Mesothelial cell of epicardium (in vitro differentiated cells): ENCODE results near the gene RABEP1. TPM values are rescaled to one million over a fixed set of nuclear protein-coding genes. Genes with fewer than 3 reads are reported as not detected.
"Not testable (repeated sequence)": the region's sequence is repeated elsewhere in the genome, so short reads cannot be mapped to it uniquely, and the experiment has no call there.

ENCODE experiments used
- DNase-seq, 2 experiments: peaks; one replicate each; pipeline ENCODE4 v3.0.0; 2021; ENCODE audit warnings: low spot score in 2 of 2; ENCODE audit not compliant: unreplicated experiment in 2 of 2
- H3K27ac Mint-ChIP-seq: 2 replicates; pipeline ENCODE4 v1.8.0; 2021; ENCODE audit warnings: mixed read lengths
- H3K27me3 Mint-ChIP-seq: 2 replicates; pipeline ENCODE4 v1.8.0; 2021; ENCODE audit warnings: low read depth, mixed read lengths
- H3K36me3 Mint-ChIP-seq: 2 replicates; pipeline ENCODE4 v1.8.0; 2021; ENCODE audit warnings: mixed read lengths
- H3K4me1 Mint-ChIP-seq: 2 replicates; pipeline ENCODE4 v1.8.0; 2021; ENCODE audit warnings: mixed read lengths
- H3K4me3 Mint-ChIP-seq: 2 replicates; pipeline ENCODE4 v1.8.0; 2021; ENCODE audit warnings: mild to moderate bottlenecking, moderate library complexity, mixed read lengths
- H3K9me3 Mint-ChIP-seq: 2 replicates; pipeline ENCODE4 v1.8.0; 2021; ENCODE audit warnings: mixed read lengths
- CTCF ChIP-seq: fragments of 200-600 bp; sonication (generic); IDR thresholded peaks from one replicate; pipeline ENCODE4 v1.5.0; 2021; ENCODE audit warnings: antibody characterized with exemption; ENCODE audit not compliant: unreplicated experiment
- total RNA-seq: library from RNA; stranded (reverse); gene quantifications from 3 replicates; pipeline ENCODE4 v1.2.1, GENCODE V29; 2021

Gene RABEP1
- total RNA-seq: 46.1 to 50.9 TPM (median 46.6 TPM) in 3 replicates

- no peaks in the 10 kb centered on the region for H3K36me3 Mint-ChIP-seq
- peaks cover 26% of the 10 kb centered on the region for H3K4me1 Mint-ChIP-seq
- H3K27me3 Mint-ChIP-seq: no peaks in the 10 kb centered on the region
- H3K9me3 Mint-ChIP-seq: no peaks in the 10 kb centered on the region
- H3K27ac Mint-ChIP-seq: peak within 1 kb of the TSS; percentile 84
- H3K4me3 Mint-ChIP-seq: peak within 1 kb of the TSS; percentile 86
- DNase-seq: peak; percentile 94 to 98
- TF ChIP-seq CTCF: peak; percentile 29
Measured at GRCh38 chr17:5281814-5282641, at the start of gene RABEP1. TSS of gene RABEP1 (plus strand) at chr17:5282284. CDS start at chr17:5282487, 203 bp downstream.

- not testable (repeated sequence) for H3K9me3 Mint-ChIP-seq, DNase-seq, H3K27me3 Mint-ChIP-seq, H3K27ac Mint-ChIP-seq, H3K4me1 Mint-ChIP-seq, H3K4me3 Mint-ChIP-seq
- H3K36me3 Mint-ChIP-seq: peaks cover 11% of the 10 kb centered on the region
Measured at GRCh38 chr17:5233492-5233891, 48.6 kb upstream of the RABEP1 start.

GRCh38 chr17:5234645-5235576 lies 47.2 kb upstream of the RABEP1 start, which contains the start of gene SCIMP:
TSS of gene SCIMP (minus strand) at chr17:5234860. CDS start at chr17:5234755, 105 bp downstream.
- no peaks in the 10 kb centered on the region for H3K9me3 Mint-ChIP-seq
- H3K27ac Mint-ChIP-seq: no peak within 1 kb of the TSS
- DNase-seq: no peak
- H3K27me3 Mint-ChIP-seq: no peaks in the 10 kb centered on the region
- no peak for TF ChIP-seq CTCF
- H3K4me3 Mint-ChIP-seq: no peak within 1 kb of the TSS
- H3K4me1 Mint-ChIP-seq: no peaks in the 10 kb centered on the region
- H3K36me3 Mint-ChIP-seq: peaks cover 10% of the 10 kb centered on the region

GRCh38 chr17:5236938-5237540 lies 45.0 kb upstream of the RABEP1 start:
- no peak overlapping the region for H3K4me3 Mint-ChIP-seq
- H3K36me3 Mint-ChIP-seq: peaks cover 8% of the 10 kb centered on the region
- no peak for DNase-seq
- no peak for TF ChIP-seq CTCF
- H3K27ac Mint-ChIP-seq: no peak overlapping the region
- no peaks in the 10 kb centered on the region for H3K4me1 Mint-ChIP-seq
- no peaks in the 10 kb centered on the region for H3K9me3 Mint-ChIP-seq
- H3K27me3 Mint-ChIP-seq: peaks cover 3% of the 10 kb centered on the region

GRCh38 chr17:5237541-5238016 lies 44.5 kb upstream of the RABEP1 start:
- no peaks in the 10 kb centered on the region for H3K9me3 Mint-ChIP-seq
- peaks cover 8% of the 10 kb centered on the region for H3K36me3 Mint-ChIP-seq
- no peak for DNase-seq
- no peak for TF ChIP-seq CTCF
- peaks cover 3% of the 10 kb centered on the region for H3K27me3 Mint-ChIP-seq
- no peaks in the 10 kb centered on the region for H3K4me1 Mint-ChIP-seq
- no peak overlapping the region for H3K4me3 Mint-ChIP-seq
- no peak overlapping the region for H3K27ac Mint-ChIP-seq
